Stomach (tissue), 4 donors: ENCODE data around the gene HELZ.

ENCODE experiments used
- CTCF ChIP-seq, 7 experiments: fragments of 450-650 bp in 4 of 7; fragments of 200-600 bp in 3 of 7; sonication (generic) in 3 of 7; IDR thresholded peaks; one replicate each; pipeline ENCODE4 v1.5.1; 2016 to 2019; ENCODE audit warnings: antibody characterized with exemption in 7 of 7, control low read depth in 2 of 7, mild to moderate bottlenecking in 1 of 7
- EP300 ChIP-seq: sonication (generic); formaldehyde crosslinking; IDR thresholded peaks from one replicate; pipeline ENCODE4 v1.6.1; 2017; ENCODE audit warnings: antibody characterized with exemption

GRCh38 chr17:67139784-67140665 lies 105.0 kb downstream of the HELZ start:
- TF ChIP-seq EP300 (no peak), CTCF (IDR thresholded peaks at IDR 0.05) (no peak)
